SKM-1 (cell line): ENCODE data around the gene F7.

Experiments used
- DNase-seq: peaks from one replicate; lab custom pipeline; 2025; ENCODE audit not compliant: unreplicated experiment; lab: John Stamatoyannopoulos, UW

Gene F7

GRCh38 chr13:113129921-113130750 is 24.5 kb downstream of the F7 start:
- no peak for DNase-seq

GRCh38 chr13:113135281-113135760 is 29.7 kb downstream of the F7 start:
- DNase-seq: no peak

GRCh38 chr13:113137691-113138298 is 32.2 kb downstream of the F7 start:
- no peak for DNase-seq

- no peak for DNase-seq
Measured at GRCh38 chr13:113138792-113139551, 33.4 kb downstream of the F7 start.

- no peak for DNase-seq
Measured at GRCh38 chr13:113139577-113139976, 34.0 kb downstream of the F7 start.

- DNase-seq: no peak
Measured at GRCh38 chr13:113140677-113141600, 35.3 kb downstream of the F7 start.

GRCh38 chr13:113141601-113141970 is 36.0 kb downstream of the F7 start:
- no peak for DNase-seq

- no peak for DNase-seq
Measured at GRCh38 chr13:113142876-113143275, 37.3 kb downstream of the F7 start.

- DNase-seq: no peak
Measured at GRCh38 chr13:113143466-113144254, 38.1 kb downstream of the F7 start.

- no peak for DNase-seq
Measured at GRCh38 chr13:113144255-113144629, 38.7 kb downstream of the F7 start.

- DNase-seq: no peak
Measured at GRCh38 chr13:113145496-113145895, 39.9 kb downstream of the F7 start.

- DNase-seq: no peak
Measured at GRCh38 chr13:113145911-113146598, 40.5 kb downstream of the F7 start.

- DNase-seq: no peak
Measured at GRCh38 chr13:113146750-113147149, 41.2 kb downstream of the F7 start.

GRCh38 chr13:113147206-113147605 is 41.6 kb downstream of the F7 start:
- DNase-seq: no peak

- DNase-seq: no peak
Measured at GRCh38 chr13:113148407-113148806, 42.8 kb downstream of the F7 start.

- DNase-seq: no peak
Measured at GRCh38 chr13:113148940-113149503, 43.4 kb downstream of the F7 start.

- DNase-seq: no peak
Measured at GRCh38 chr13:113149711-113150549, 44.3 kb downstream of the F7 start.
